Endometrial microvascular endothelial cells (primary cell): ENCODE data around the gene ALMS1. TPM values are rescaled to one million over a fixed set of nuclear protein-coding genes. Genes with fewer than 3 reads are reported as not detected.
"Not testable (repeated sequence)": the region's sequence is repeated elsewhere in the genome, so short reads cannot be mapped to it uniquely, and the experiment has no call there.

ENCODE experiments used
- in situ Hi-C: cut with HindIII; loops from 2 replicates; pipeline ENCODE4 v1.10.0; 2017; ENCODE audit warnings: low sequenced_read_pairs, low pct_unique_long_range_greater_than_20kb; ENCODE audit errors: inconsistent ontology term
- total RNA-seq: library from RNA; depleted of rRNA; stranded (reverse); fragments of >200 nt; gene quantifications from one replicate; pipeline ENCODE4 v1.2.3, GENCODE V29; 2015; ENCODE audit errors: inconsistent ontology term

ALMS1 gene
- total RNA-seq, 1 donor from 2014 or later = 9.8 TPM

DNA sequence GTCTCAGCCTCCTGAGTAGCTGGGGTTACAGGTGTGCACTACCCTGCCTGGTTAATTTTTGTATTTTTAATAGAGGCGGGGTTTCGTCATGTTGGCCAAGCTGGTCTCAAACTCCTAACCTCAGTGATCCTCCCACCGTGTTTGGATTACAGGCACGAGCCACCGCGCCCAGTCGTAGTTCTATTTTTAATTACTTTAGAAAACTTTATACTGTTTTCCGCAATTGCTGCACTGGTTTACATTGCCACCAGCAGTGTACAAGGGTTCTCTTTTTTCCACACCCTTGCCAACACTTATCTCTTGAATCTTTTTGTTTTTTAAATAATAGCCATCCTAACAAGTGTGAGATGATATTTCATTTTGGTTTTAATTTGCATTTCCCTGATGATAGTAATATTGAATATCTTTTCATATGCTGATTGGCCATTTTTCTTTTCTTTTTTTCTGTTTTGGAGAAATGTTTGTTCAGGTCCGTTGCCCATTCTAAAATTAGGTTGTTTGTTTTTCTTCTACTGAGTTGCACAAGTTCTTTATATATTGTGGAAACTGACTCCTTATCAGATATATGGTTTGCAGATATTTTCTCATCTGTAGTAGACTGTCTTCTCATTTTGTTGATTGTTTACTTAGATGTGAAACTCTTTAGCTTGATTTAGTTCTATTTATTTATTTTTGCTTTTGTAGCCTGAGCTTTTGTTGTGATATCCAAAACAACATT is 16.9 kb downstream of the ALMS1 start:
- in situ Hi-C loops = no loop called here

DNA sequence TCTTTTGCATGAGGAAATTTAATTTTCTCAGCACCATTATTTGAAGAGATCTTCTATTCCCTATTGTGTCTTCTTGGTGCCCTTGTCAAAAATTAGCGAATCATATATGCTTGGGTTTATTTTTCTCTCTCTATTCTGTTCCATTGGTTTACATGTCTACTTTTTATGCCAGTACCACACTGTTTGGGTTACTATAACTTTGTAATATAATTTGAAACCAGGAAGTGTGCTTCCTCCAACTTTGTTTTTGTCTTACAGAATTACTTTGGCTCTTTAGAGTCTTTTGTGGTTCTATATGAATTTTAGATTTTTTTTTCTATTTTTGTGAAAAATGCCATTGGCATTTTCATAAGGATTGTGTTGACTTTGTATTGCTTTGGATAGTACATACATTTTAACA is 17.6 kb downstream of the ALMS1 start:
- in situ Hi-C loops = no loop called here

DNA sequence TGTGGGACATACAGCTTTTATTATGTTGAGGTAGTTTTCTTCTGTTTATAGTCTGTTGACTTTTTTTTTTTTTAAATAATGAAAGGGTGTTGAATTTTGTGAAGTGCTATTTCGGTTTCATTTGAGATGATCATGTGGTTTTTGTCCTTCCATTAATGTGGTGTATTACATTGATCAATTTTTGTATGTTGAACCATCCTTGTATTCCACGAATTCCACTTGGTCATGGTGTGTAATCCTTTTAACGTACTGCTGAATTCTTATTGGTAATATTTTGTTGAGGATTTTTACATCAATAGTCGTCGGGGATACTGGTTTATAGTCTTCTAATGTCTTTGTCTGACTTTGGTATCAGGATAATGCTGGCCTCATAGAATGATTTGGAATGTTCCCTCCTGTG is 18.8 kb downstream of the ALMS1 start:
- in situ Hi-C loops = no loop called here

DNA sequence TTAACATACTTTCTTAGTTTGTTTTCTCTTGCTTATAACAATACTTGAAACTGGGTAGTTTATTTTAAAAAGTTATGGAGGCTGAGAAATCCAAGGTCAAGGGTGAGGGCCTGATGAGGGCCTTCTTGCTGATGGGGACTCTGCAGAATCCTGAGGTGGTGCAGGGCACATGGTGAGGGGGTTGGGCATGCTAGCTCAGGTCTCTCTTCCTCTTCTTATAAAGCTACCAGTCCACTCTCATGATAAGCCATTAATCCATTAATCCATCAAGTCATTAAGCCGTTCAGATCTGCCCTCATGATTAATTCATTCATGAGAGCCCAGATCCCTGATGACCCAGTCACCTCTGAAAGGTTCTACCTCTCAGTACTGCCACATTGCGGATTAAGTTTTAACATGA is 21.4 kb downstream of the ALMS1 start:
- in situ Hi-C loops = no loop called here

DNA sequence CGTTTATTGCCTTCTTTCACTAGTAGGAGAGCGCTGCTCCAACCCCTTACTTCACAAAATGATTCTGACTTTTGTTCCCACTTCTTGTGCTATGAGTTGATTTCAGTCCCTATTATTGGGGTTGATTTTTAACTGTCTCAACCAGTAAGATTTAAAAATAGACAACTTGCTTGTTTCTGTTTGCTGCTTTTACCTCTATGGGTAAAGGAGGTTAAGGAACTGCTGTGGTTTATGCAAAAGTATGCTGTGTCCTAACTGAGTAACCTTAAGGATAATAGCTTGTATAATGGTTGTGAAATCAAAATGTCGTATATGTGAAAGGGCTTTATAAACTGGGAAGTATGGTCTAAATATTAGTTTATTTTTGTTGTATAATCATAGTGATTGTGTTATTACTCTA is 22.6 kb downstream of the ALMS1 start:
- in situ Hi-C loops = no loop called here

DNA sequence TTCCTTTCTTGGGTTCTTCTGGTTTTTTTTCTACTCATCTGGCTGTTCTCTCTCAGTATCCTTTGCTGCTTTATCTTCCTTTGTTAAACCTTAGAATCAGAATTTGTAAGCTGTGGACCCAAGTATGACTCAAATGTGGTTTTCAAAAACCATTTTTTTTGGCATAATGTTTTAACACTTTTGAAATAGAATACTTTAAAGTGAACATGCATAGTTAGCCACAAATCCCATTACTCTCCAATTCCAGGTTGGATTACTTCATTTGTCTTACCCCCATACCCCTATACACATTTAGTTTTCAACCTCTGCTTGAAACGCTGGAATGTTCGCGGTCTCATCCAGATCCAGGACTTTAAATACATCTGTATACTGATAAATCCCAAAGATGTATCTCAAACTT is 29.1 kb downstream of the ALMS1 start:
- in situ Hi-C loops = no loop called here

DNA sequence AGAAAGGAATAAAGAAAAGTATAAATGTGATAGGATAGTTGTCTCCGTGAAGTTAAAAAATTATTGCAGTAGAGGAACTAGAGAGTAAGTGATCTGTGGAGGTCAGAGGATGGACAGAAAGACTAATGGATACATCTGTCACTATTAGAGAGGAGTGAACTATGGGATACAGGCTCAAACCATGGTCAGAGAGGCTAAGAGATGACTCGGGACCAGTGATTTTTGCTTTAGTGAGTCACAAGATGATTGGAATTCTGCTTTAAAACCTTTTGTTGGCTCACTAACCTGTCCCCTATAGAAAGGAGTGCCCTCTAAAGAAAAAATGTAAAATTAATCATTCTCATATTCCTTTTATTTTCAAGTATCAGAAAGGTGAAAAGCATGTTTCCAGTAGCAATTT is 30.3 kb downstream of the ALMS1 start:
- in situ Hi-C loops = no loop called here

DNA sequence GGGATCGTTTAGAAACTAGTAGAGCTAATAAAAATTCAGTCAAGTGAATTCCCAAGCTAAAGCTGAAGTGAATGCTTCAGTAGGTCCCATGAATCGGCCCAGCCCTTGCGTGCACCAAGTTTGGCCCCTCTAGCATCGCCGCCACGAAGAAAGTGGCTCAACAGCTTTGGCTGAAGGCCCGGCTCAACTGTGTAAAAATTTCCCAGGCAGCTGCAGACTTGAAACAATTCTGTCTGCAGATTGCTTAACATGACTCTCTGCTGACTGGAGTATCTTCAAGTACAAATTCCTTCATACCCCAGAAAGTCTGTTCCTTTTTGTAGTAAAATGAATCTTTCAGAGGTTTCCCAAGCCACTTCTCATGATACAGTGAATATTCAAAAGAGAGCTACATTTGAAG is 32.7 kb downstream of the ALMS1 start:
- in situ Hi-C loops = no loop called here

DNA sequence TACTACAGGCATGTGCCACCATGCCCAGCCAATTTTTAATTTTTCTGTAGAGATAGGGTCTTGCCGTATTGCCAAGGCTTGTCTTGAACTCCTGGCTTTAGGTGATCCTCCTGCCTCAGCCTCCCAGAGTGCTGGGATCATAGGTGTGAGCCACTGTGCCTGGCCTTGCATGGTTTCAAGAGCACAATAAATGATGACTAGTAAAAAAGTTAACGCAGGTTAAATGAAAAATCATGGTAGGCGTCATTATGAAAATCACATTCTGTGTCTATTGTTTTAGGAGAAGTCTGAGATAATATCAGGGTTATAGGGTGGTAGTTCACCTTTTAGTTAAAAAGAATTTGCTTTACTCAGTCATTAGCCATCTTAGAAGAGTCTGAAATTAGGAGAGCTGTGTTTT is 38.3 kb downstream of the ALMS1 start:
- in situ Hi-C loops = no loop called here

DNA sequence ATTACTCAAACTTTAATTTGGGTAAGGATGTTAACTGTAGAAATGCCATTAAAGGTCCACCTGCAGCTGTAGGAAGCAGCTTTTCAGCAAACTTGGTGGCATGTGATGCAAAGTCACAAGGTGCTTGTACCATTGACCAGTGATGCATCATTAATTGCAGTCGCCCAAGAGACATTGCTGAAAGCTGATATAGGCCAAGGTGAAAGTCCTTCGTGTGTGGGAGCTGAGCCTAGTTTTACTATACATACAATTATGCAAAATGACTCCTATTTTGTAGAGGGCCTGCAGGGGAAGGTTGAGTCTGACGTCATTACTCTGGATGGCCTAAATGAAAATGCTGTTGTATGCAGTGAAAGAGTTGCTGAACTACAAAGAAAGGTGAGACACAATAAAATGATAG is 40.5 kb downstream of the ALMS1 start:
- in situ Hi-C loops = no loop called here

DNA sequence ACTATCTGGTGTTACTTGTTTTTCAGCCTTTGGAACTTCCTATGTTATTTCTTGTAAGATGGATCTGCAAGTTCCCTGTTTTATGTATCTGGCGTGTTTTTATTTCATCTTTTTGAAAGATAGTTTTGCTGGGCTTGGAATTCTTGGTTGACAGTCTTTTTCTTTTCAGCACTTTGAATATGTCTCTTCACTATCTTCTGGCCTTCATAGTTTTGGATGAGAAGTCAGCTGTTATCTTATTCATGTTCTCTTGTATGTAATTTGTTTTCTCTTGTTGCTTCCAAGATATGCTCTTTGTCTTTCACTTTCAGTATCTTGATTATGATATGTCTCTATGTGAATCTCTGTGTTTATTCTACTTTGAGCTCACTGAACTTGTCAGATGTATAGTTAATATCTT is 50.4 kb downstream of the ALMS1 start:
- in situ Hi-C loops = no loop called here

DNA sequence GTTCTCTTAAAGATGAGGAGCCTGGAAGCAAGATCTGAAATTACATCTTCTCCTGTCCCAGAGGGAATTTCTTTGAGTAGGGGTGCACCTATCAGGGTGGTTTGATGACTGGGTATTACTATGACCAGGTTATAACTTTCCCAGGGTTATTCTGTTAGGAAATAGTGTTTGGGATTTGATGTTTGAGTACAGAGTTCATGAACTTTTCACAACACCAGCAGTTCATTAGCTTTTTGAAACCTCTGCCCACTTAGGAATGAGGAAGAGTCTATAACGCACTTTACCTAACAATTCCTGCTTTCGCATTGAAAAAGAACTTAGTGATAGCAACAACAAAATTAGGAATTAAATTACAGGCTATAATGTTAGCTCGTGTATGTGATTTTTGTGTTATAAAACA is 58.6 kb downstream of the ALMS1 start:
- in situ Hi-C loops = no loop called here

DNA sequence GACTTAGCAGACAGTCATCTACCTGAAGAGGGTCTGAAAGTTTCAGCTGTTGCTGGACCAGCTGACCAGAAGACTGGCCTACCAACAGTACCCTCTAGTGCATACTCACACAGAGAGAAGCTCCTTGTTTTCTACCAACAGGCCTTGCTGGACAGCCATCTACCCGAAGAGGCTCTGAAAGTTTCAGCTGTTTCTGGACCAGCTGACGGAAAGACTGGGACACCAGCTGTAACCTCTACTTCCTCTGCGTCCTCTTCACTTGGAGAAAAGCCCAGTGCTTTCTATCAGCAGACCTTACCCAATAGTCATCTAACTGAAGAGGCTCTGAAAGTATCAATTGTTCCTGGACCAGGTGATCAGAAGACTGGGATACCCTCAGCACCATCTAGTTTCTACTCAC is 63.2 kb downstream of the ALMS1 start:
- in situ Hi-C loops = no loop called here

DNA sequence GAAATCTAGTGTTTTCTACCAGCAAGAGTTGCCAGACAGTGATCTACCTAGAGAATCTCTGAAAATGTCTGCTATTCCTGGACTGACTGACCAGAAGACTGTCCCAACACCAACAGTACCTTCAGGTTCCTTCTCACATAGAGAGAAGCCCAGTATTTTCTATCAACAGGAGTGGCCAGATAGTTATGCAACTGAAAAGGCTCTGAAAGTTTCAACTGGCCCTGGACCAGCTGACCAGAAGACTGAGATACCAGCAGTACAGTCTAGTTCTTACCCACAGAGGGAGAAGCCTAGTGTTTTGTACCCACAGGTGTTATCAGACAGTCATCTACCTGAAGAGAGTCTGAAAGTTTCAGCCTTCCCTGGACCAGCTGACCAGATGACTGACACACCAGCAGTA is 63.8 kb downstream of the ALMS1 start:
- in situ Hi-C loops = no loop called here

DNA sequence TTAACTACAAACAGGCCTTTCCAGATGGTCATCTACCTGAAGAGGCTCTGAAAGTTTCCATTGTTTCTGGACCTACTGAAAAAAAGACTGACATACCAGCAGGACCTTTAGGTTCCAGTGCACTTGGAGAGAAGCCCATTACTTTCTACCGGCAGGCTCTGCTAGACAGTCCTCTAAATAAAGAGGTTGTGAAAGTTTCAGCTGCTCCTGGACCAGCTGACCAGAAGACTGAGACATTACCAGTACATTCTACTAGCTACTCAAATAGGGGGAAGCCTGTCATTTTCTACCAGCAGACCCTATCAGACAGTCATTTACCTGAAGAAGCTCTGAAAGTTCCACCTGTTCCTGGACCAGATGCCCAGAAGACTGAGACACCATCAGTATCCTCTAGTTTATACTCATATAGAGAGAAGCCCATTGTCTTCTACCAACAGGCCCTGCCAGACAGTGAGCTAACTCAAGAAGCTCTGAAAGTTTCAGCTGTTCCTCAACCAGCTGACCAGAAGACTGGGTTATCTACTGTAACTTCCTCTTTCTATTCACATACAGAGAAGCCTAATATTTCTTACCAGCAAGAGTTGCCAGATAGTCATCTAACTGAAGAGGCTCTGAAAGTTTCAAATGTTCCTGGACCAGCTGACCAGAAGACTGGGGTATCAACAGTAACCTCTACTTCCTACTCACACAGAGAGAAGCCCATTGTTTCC is 65.8 kb downstream of the ALMS1 start:
- in situ Hi-C loops = no loop called here

DNA sequence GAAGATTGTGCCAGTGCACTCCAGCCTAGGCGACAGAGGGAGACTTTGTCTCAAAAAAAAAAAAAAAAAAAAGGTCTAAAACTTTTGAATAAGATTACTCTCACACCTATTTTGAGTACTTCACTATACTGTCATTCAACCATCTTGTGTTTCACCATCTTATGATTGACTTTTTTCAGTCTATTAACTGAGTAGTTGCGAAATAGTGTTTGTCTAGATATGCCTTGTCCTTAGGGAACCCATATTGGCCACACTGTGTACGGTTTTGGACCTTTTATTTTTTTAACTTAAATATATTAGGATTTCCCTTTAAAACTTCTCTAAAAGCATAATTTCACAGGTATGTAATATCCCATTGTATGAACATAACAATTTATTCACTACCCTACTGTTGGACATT is 72.3 kb downstream of the ALMS1 start:
- in situ Hi-C loops = no loop called here

DNA sequence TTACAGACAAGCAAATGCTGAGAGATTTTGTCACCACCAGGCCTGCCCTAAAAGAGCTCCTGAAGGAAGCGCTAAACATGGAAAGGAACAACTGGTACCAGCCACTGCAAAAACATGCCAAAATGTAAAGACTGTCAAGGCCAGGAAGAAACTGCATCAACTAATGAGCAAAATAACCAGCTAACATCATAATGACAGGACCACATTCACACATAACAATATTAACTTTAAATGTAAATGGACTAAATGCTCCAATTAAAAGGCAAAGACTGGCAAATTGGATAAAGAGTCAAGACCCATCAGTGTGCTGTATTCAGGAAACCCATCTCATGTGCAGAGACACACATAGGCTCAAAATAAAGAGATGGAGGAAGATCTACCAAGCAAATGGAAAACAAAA is 76.8 kb downstream of the ALMS1 start:
- in situ Hi-C loops = not testable (repeated sequence)

DNA sequence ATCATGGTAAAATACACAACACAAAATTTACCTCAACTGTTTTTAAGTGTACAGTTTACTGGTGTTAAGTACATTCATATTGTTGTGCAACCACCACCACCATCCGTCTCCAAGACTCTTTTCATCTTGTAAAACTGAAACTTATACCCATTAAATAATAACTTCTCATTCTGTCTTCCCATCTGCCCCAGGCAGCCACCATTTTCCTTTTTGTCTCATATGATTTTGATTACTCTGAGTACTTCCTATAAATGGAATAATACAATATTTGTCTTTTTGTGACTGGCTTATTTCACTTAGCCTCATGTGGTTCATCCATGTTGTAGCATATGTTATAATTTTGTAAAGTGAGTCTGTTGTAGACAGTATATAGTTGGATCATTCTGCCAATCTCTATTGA is 82.7 kb downstream of the ALMS1 start:
- in situ Hi-C loops = no loop called here

DNA sequence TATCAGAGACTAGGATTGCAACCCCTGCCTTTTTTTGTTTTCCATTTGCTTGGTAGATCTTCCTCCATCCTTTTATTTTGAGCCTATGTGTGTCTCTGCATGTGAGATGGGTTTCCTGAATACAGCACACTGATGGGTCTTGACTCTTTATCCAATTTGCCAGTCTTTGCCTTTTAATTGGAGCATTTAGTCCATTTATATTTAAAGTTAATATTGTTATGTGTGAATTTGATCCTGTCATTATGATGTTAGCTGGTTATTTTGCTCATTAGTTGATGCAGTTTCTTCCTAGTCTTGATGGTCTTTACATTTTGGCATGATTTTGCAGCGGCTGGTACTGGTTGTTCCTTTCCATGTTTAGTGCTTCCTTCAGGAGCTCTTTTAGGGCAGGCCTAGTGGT is 98.2 kb downstream of the ALMS1 start:
- in situ Hi-C loops = not testable (repeated sequence)

DNA sequence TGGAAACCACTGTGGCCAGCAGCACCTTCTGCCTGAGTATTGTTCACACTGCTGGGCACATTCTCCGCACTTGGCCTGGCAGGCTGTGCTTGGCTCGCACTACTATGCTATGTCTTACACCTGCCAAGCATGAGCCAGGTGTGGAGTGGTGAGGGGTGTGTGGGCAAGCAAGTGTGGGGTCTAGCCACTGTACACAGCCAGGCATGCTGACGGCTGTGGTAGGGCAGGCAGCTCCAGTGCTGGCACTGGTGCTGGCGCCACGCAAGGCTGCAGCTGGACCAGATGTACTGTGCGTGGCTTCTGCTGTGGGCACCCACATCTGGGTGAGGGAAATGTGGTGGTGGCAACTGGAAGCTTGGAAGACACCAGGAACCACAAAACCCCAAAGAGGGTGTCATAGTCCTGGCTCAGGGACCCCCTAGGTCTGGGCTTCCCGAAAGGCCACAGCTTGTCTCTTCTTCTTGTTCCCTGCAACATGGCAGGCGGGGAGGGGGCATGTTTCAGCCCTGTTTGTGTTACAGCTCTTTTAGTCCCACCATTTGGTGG is 101.5 kb downstream of the ALMS1 start:
- in situ Hi-C loops = no loop called here
